Measurements from ENCODE around the gene EBI3.
"Not testable (repeated sequence)": the region's sequence is repeated elsewhere in the genome, so short reads cannot be mapped to it uniquely, and the experiment has no call there.

Gene EBI3

DNA sequence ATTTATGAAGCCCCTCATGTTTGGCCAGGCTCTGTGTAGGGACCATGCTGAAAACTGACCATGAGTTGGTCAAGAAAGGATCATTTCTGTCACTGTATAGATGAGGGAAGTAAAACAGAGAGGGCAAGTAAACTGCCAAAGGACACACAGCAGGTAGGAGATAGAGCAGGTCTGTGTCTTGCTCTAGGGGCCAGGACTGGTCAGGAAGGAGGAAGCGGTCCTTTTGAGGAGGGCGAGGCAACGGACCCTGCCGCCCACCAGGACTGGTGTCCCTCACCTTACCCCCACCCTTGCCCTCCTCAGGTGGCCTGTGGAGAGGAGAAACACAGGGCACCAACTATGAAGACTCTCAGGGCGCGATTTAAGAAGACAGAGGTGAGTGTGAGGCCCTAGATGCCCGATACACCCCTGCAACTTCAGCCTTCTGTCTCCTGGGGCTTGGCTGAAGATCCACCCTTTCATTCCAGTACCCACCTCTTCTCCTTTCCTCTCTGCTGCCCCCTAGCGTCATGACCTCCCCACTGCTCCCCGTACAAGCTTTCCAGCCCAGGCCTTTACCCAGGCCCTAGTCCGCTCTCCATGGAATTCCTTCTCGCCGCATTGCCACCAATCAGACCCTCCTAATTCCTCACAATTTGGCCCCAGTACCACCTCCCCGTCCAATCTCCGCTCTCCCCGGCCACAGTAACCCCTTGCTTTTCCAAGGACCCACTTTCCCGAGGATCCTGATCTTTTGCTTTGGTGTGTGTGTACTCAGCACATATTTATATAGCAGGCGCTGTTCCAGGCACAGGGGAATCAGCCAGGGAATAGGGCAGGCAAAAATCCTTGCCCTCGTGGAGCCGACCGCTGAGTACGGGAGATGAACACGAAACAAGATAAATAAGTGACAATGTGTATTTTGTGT is 43.0 kb upstream of the EBI3 start:
- TF ChIP-seq, protein P1, sequence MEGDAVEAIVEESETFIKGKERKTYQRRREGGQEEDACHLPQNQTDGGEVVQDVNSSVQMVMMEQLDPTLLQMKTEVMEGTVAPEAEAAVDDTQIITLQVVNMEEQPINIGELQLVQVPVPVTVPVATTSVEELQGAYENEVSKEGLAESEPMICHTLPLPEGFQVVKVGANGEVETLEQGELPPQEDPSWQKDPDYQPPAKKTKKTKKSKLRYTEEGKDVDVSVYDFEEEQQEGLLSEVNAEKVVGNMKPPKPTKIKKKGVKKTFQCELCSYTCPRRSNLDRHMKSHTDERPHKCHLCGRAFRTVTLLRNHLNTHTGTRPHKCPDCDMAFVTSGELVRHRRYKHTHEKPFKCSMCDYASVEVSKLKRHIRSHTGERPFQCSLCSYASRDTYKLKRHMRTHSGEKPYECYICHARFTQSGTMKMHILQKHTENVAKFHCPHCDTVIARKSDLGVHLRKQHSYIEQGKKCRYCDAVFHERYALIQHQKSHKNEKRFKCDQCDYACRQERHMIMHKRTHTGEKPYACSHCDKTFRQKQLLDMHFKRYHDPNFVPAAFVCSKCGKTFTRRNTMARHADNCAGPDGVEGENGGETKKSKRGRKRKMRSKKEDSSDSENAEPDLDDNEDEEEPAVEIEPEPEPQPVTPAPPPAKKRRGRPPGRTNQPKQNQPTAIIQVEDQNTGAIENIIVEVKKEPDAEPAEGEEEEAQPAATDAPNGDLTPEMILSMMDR (IDR thresholded peaks at IDR 0.05; ENCODE audit: extremely low read depth, missing control alignments), result peak; percentile 77
- DNase-seq (ENCODE audit: low spot score), result peak; percentile 87

DNA sequence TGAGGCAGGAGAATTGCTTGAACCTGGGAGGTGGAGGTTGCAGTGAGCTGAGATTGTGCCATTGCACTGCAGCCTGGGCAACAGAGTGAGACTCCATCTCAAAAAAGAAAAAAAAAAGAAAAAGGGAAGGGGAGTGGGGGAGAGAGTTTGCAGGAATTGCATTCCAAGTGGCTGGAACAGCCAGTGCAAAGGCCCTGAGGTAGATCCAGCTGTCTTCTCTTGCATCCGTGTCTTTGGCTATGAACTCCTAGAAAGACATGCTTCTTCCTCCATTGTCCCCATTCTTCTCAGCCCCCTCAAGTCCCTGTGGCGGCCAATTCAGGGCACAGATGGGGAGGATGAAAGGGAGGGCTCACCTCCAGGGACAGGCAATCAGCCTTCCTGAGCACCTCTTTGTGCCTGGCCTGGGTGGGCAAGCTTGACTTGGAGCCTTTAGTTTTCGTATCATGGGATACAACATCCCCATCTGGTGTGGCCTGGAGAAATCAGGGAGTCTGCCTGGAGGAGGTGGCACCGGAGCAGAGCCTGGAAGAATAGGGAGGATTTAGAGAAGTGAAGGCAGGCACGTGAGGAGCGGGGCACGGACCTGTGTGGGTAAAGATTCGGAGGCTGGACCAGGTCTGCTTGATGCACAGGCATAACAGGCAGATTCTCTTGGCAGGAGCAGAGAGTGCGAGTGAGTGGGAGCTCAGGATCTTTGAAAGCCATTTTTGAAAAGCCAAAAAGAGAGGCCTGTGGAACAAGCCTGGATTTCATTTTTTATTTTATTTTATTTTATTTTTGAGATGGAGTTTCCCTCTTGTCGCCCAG is 41.8 kb upstream of the EBI3 start:
- TF ChIP-seq, protein P1 (IDR thresholded peaks at IDR 0.05; ENCODE audit: extremely low read depth, missing control alignments), result no peak
- no peak for DNase-seq (ENCODE audit: low spot score)

DNA sequence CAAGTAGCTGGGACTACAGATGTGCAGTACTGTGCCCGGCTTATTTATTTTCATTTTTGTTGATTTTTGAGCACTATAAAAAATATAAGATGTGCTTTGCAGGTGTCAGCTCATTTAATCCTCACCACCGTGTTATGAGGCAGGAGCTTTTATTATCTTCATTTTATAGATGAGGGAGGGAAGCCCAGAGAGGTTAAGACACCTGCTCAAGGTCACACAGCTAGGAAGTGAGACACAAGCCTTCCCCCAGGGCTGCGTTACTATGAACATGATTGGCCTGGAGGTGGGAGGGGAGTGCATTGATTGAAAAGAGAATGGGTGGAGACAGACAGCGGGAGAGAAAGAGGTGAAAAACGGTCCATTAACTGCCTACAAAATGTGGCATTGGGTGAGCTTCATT is 39.7 kb upstream of the EBI3 start:
- TF ChIP-seq, protein P1 (IDR thresholded peaks at IDR 0.05; ENCODE audit: extremely low read depth, missing control alignments), result no peak
- no peak for DNase-seq (ENCODE audit: low spot score)

DNA sequence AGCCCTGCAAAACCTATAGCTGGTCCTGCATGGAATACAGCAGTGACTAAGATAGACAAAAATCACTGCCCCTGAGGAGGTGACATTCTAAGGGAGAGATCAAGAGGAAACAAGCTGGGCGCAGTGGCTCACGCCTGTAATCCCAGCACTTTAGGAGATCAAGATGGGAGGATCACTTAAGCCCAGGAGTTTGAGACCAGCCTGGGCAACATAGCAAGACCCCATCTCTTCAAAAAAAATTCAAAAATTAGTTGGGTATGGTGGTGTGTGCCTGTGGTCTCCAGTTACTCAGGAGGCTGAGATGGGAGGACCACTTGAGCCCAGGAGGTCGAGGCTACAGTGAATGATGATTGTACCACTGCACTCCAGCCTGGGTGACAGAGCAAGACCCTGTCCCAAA is 36.8 kb upstream of the EBI3 start:
- not testable (repeated sequence) for DNase-seq (ENCODE audit: low spot score)

DNA sequence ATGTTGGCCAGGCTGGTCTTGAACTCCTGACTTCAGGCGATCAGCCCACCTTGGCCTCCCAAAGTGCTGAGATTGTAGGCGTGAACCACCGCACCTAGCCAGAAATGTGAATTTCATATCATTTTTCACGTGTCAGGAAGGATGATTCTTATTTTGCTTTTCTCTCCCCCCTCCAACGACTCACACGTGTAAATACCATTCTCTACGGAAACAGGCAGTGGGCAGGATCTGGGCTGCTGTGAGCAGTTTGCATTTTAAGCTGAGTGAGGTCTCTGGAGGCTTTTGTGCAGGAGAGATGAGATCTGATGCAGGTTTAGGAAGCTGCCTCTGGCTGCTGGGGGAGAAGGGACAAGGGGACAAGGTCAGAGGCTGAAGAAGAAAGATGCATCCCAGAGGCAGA is 35.0 kb upstream of the EBI3 start:
- TF ChIP-seq, protein P1 (IDR thresholded peaks at IDR 0.05; ENCODE audit: extremely low read depth, missing control alignments), result no peak

DNA sequence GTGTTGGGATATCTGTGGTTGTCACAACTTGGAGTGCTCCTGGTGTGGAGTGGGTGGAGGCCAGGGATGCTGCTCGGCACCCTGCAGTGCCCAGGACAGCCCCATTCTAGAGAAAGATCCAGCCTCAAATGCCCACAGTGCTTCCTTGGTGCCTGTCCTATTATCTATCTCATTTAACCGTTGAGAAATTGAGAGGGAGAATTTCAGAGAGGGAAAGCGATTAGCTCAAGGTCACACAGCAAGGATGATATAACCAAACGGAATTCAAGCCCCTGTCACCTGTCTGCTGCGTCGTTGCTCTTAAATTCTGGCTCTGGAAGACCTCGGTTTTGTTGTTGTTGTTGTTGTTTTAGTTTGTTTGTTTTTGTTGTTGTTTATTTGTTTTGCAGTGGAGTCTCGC is 33.3 kb upstream of the EBI3 start:
- DNase-seq (ENCODE audit: low spot score), result no peak
- TF ChIP-seq, protein P1 (IDR thresholded peaks at IDR 0.05; ENCODE audit: extremely low read depth, missing control alignments), result no peak

More for the DNA sequence above, 35.0 kb upstream of the EBI3 start:
- no peak for DNase-seq (ENCODE audit: low spot score)

DNA sequence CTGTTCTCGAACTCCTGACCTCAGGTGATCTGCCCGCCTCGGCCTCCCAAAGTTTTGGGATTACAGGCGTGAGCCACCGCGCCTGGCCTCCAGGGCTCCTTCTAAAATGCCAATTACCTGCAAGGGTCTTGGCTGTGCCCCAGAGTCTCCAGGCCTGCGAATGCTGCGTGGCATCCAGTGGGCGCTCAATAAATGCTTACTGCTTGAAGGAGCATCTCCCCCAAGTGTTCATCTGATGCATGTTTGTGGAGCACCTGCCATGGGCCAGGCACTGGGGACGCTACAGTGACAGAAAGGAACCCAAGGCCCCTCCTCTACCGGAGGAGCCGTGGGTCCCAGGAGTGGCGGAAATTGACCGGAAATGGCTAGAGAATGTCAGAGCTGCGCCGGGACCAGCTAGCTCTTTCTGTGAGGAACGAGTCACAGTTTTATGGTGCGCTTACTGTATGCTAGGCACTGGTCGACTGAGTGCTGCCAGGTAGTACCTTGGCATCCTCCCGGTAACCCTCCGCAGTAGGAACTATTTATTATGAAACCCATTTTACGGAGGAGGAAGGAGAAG is 32.7 kb upstream of the EBI3 start:
- no peak for DNase-seq (ENCODE audit: low spot score)
- TF ChIP-seq, protein P1 (IDR thresholded peaks at IDR 0.05; ENCODE audit: extremely low read depth, missing control alignments), result no peak
